ENCODE measurements around the gene MLLT1. TPM values are rescaled to one million over a fixed set of nuclear protein-coding genes. Genes with fewer than 3 reads are reported as not detected.
A peak's percentile ranks its signal among the peaks of the same experiment; 100 is the strongest.

MLLT1 gene
- total RNA-seq, 1 donor from 2014 or later: 32.2 TPM

- DNase-seq (ENCODE audit: extremely low read depth, low read depth, low spot score): no peak
Observed at GRCh38 chr19:6212403-6213265, 67.1 kb downstream of the MLLT1 start.

DNA sequence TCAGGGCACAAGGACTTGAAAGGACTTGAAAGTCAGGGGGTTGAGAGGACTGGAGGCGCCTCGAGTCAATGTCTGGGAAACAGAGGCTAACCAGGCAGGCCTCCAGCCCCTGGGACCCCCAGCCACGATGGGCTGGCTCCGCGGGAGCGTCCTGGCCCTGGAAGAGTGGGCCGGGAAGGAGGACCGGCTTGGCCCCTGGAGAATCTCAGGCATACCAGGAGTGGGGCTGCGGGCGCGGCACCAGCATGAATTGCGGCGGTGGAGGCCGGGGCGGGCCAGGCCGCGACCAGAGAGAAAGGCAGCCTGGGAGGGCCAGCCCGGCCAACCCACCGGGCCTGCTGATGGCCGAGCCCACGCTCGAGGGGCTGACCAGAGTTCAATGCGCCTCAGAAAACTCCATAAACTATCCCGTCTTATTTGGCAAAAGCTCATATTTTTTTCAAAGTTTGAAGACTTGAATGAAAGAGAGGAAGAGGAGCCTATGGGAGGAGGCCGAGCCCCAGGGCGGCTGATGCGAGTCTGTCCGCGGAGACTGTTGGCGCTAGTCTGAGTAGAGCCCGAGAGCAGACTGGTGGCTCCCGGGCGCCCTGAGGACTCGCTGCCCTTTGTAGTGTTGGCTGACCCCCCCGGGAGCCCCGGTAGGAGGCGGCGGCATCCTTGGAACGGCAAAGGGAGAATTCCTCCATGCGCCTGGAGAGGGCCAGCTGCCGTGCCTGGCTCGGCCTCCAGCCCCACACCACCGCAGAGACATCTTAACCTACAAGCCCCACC lies 68.0 kb downstream of the MLLT1 start:
- no peak for DNase-seq (ENCODE audit: extremely low read depth, low read depth, low spot score)

DNA sequence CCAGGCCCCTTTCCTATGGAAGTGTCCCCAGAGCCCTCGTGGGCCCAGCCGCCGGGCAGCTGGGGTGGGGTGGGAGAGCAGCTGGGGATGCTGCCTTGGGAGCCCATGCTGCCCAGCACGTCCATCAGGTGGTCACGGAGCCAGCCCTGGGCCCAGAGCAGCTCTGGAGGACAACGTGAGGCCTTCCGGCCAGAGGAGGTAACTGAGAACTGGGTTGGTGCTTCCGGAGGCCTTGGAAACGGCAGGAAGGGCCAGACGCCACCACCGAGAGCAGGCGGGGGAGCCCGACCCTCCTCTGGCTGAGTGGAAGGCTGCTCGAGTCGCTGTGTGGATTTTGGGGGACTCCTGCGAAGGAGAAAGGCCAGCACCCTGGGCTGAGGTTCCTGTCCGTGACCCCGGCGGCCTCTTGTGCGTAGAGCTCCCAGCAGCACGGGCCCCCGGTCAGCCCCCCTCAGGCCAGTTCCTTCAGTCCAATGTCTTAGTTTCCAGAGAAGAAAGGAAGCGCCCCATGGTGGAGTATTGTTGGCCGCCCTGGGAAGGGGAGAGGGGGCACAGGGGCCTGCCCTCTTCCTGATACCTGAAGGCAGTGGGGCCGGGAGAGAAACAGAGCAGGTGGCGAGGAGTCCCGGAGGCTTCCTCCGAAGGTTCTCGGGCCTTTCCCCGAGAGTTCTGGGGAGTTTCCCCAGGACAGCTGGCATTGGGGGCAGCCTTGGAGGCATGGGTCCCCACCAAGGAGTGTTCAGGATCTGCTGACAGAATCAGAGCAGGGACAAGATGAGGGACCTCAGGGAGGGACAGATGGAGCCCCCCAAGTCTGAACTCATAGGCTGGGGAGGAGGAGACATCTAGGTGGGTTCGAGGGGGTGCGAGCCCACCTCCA lies 68.8 kb downstream of the MLLT1 start:
- DNase-seq (ENCODE audit: extremely low read depth, low read depth, low spot score): no peak

GRCh38 chr19:6210091-6210490 lies 69.7 kb downstream of the MLLT1 start:
- DNase-seq (ENCODE audit: extremely low read depth, low read depth, low spot score): no peak

DNA sequence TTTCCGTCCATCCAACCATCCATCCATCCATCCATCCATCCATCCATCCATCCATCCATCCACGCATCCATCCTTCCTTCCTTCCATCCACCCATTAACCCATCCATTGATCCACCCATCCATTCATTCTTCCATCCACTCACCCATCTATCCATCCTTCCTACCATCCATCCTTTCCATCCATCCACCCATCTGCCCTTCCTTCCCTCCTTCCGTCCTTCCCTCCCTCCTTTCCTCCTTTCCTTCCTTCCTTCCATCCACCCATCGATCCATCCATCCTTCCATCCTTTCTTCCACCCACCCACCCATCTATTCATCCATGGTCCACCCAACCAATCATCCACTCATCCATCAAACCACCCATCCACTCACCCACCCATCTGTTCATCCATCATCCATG lies 70.1 kb downstream of the MLLT1 start:
- DNase-seq (ENCODE audit: extremely low read depth, low read depth, low spot score): no peak

DNA sequence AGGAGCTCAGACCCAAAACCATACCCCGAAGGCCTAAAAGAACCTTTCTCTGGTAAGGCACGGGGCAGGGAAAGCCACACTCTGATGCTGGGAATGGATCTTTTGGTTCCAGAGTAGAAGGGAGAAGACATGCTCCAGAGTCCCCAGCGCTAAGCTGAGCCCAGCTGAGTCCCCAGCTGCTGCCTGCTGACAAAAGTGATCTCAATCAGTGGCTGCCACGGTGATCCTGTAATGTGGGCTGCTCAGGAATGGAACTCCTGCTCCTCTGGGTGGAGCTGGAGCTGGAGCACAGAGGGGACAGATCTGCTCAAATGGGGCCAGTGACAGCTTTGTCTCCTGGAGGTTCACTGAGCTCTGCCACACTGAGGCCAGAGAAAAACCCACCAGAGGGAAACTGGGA lies 70.5 kb downstream of the MLLT1 start:
- no peak for DNase-seq (ENCODE audit: extremely low read depth, low read depth, low spot score)

DNA sequence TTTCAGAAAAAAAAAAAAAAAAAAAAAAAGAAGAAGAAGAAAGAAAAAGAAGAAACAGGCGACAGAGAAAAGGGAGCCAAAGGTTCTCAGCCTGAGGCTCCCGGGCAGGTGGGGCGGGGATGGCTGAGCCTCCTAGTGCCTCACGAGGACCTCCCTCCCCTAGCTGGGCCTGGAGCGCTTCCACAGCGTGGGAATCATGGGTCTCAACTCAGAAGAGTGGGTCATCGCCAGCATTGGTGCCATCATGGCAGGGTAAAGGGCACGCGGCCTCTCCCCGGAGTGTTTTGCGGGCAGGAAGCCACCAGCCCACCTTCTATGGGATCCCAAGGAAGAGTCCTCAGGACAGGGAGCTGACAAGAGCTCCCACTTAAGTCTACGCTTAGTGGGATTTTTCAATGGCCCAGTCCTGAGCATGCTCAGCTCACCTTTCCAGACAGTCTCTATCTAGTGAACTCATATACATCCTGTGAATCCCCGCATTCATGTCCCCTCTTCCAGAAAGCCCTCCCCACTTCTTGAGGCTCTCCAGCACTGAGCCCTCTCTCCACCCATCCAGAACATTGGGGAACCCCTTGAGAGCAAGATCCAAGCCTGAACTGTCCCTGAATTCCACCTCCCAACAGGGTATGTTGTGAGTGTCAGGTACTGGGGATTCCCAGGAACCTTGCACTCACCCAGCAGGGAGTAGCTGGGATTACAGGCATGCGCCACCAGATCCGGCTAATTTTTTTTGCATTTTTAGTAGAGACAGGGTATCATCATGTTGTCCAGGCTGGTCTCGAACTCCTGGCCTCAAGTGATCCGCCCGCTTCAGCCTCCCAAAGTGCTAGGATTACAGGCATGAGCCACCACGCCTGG lies 74.7 kb downstream of the MLLT1 start:
- DNase-seq (ENCODE audit: extremely low read depth, low read depth, low spot score): no peak

GRCh38 chr19:6204212-6204611 lies 75.6 kb downstream of the MLLT1 start:
- no peak for DNase-seq (ENCODE audit: extremely low read depth, low read depth, low spot score)

GRCh38 chr19:6199240-6199994 lies 80.4 kb downstream of the MLLT1 start:
- DNase-seq (ENCODE audit: extremely low read depth, low read depth, low spot score): peak; percentile 82

GRCh38 chr19:6198896-6199239 lies 80.9 kb downstream of the MLLT1 start:
- no peak for DNase-seq (ENCODE audit: extremely low read depth, low read depth, low spot score)

DNA sequence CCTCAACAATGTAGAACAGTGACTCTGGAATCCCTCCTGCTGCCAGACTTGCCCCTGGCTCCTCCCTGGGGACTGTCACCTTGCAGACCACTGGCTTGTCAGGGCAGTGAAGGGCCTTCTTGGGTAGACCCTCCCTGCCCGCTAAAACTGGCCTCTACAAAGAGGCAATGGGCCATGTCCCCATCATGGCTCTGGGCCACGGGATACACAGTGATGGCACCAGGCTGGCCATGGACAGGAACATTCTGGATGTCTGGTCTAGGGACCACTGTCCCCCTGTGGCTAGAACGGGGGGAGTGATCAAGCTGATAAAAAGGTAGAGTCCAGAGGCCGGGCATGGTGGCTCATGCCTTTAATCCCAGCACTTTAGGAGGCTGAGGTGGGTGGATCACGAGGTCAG lies 83.4 kb downstream of the MLLT1 start:
- DNase-seq (ENCODE audit: extremely low read depth, low read depth, low spot score): no peak

DNA sequence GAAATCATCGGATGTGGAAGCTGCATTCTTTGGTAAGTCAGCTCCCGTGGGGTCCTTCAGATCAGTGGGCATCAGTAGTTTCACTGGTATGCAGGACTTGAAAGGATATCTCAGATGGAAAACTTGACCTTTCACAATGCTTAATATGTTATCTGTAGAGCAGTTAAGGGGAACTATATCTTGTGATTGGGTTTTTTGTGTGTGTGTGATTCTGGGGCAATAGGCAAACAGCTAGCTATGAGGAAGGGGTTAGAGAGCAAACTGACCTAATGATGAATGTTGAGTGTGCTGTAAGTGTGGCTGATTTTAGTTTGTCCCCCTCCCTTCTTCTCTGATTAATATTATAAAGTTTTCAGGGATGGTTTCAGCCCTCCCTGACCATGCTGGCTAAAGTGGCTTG lies 91.0 kb downstream of the MLLT1 start:
- no peak for DNase-seq (ENCODE audit: extremely low read depth, low read depth, low spot score)

GRCh38 chr19:6187374-6187773 lies 92.4 kb downstream of the MLLT1 start:
- DNase-seq (ENCODE audit: extremely low read depth, low read depth, low spot score): no peak

DNA sequence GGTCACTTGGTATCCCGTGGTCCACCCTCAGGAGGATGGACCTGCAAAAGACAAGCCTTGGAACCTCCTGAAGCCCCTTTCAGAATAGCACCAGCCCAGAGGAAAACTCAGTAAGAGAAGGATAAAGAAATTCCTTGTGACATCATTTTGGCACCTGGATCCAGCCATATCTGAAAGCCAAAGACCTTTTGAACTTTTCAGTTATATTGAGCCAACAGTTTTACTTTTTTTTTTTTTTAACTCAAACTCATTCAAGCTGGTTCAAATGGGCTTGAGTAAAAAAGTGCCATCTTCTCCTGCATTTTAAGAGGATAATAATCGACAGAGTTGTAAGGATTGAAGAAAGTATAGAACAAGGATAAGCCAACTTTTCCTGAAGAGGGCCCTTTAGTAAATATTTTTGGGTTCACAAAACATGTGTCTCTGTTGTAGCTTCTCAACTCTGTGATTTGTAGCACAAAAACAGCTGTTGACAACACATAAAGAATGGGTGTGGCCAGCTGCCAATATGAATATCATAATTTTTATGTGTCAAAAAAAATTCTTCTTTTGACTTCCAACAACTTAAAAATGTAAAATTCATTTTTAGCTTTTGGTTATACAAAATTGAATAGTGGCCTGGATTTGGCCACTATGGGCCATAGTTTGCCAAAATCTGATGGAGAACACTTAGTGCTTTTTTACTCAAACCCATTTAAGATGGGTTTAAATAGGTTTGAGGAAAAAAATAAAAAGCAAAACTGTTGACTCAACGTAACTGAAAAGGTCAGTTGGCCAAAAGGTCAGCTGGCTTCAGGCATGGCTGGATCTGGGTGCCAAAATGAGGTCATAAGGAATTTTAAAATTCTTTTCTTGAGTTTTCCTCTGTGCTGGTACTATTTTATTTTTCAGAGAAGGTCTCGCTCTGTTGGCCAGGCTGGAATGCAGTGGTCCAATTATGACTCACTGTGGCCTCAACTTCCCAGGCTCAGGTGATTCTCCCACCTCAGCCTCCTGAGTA lies 93.6 kb downstream of the MLLT1 start:
- DNase-seq (ENCODE audit: extremely low read depth, low read depth, low spot score): no peak

DNA sequence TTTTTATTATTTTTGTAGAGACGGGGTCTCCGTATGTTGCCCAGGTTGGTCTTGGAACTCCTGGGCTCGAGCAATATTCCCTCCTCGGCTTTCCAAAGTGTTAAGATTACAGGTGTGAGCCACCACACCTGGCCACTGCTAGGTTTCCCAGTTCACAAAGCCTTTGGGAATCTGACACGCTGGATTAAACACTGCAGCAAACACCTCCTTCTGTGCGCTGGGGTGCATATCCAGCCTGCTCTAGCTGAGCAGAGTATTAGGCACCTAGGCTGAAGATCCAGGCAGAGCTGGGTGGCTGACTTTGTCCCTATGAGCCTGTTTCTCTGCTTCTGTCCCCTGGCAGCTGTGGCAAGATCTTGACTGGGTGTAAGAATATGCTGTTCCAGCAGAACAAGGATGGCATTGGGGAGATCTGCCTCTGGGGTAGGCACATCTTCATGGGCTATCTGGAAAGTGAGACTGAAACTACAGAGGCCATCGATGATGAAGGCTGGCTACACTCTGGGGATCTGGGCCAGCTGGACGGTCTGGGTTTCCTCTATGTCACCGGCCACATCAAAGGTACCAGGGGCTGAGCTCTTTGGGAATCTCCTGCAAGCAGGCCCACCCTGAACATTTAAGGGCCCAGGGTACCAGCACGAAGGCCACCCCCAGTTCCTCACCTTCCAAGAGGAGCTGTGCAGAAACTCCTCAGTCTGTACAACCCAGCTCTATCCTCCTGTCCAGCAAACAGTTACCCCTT lies 94.5 kb downstream of the MLLT1 start:
- DNase-seq (ENCODE audit: extremely low read depth, low read depth, low spot score): no peak

DNA sequence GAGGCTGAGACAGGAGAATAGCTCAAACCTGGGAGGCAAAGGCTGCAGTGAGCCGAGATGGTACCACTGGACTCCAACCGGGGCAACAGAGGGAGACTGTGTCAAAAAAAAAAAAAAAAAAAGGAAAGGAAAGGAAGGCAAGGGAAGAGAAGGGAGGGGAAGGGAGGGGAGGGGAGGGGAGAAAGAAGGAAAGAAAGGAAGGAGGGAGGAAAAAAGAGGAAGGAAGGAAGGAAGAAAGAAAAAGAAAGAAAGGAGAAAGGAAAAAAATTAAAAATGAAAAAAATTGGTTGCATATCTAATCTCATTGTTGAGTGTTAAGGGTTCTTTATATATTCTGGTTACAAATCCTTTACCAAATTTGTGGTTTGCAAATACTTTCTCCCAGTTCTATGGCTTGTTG lies 98.7 kb downstream of the MLLT1 start:
- DNase-seq (ENCODE audit: extremely low read depth, low read depth, low spot score): no peak

- DNase-seq (ENCODE audit: extremely low read depth, low read depth, low spot score): no peak
Observed at GRCh38 chr19:6173190-6173589, 106.6 kb downstream of the MLLT1 start.
